VCaP (cell line): ENCODE measurements around the gene SNX21.
A peak's percentile ranks its signal among the peaks of the same experiment; 100 is the strongest.

ENCODE experiments used
- H3K27ac ChIP-seq: fragments of 450-650 bp; 2 replicates; pipeline ENCODE4 v1.5.1; 2017
- TF ChIP-seq, protein P1 (sequence below): fragments of 450-650 bp; conservative IDR thresholded peaks from 2 replicates; pipeline ENCODE4 v1.5.1; 2017; ENCODE audit warnings: mild to moderate bottlenecking, moderate library complexity

SNX21 gene

DNA sequence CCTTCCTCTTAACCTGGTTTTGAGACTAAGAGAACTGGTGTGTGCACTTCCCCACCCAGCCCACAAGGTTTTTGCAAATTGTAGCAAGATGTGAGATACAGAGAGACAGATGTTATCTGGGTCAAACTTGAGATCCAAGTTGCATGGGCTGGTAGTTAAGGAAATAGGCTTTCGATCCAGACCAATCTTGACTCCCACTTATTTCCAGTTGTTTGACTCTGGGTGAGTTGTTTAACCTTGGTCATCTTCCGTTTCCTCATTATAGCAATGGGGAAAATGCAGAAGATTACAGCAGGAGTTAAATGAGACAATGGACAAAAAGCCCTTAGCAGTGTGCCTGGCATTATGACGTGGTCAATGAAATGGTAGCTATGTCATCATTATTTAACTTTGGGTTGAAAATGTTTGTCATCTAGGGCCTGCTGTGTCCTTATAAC is 1.7 kb downstream of the SNX21 start:
- TF ChIP-seq, protein P1, sequence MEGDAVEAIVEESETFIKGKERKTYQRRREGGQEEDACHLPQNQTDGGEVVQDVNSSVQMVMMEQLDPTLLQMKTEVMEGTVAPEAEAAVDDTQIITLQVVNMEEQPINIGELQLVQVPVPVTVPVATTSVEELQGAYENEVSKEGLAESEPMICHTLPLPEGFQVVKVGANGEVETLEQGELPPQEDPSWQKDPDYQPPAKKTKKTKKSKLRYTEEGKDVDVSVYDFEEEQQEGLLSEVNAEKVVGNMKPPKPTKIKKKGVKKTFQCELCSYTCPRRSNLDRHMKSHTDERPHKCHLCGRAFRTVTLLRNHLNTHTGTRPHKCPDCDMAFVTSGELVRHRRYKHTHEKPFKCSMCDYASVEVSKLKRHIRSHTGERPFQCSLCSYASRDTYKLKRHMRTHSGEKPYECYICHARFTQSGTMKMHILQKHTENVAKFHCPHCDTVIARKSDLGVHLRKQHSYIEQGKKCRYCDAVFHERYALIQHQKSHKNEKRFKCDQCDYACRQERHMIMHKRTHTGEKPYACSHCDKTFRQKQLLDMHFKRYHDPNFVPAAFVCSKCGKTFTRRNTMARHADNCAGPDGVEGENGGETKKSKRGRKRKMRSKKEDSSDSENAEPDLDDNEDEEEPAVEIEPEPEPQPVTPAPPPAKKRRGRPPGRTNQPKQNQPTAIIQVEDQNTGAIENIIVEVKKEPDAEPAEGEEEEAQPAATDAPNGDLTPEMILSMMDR: no peak
- H3K27ac ChIP-seq: no peak overlapping the region

DNA sequence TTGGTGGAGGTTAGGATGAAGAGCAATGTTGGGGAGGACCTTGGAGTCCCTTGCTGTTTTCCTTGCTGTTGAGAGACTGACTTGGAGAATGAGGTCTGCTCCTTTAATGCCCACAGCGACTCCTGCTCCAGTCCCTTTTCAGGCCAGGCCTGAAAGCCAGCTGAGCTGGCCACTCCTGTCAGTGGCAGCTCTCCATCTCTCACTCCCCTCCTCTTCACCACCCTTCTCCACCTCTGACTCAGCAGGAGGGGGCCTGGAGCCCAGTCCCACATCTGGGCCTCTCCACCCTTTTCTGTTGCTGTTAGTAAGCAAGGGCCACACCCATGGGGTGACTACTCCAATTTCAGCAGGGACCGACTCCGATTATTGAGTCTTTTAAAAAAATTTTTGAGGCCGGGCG is 2.2 kb downstream of the SNX21 start:
- TF ChIP-seq, protein P1: no peak
- no peak overlapping the region for H3K27ac ChIP-seq

DNA sequence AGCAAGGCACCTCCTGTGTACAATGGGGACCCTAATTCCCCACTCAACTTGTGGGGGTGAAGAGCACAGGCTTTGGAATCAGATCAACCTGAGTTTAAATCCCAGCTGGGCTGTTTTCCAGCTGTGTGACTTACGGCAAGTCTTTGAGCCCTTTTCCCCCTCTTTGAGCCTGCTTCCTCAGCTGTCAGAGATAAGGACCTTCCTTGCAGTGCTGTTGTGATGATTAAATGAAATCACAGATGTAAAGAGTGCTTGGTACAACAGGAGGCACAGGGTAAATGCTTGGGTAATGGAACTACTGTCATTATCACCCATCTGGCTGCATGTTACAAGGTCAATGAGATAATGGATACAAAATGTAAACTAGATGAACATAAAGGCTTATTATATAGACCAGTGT is 3.2 kb downstream of the SNX21 start:
- H3K27ac ChIP-seq: no peak overlapping the region
- TF ChIP-seq, protein P1: no peak

DNA sequence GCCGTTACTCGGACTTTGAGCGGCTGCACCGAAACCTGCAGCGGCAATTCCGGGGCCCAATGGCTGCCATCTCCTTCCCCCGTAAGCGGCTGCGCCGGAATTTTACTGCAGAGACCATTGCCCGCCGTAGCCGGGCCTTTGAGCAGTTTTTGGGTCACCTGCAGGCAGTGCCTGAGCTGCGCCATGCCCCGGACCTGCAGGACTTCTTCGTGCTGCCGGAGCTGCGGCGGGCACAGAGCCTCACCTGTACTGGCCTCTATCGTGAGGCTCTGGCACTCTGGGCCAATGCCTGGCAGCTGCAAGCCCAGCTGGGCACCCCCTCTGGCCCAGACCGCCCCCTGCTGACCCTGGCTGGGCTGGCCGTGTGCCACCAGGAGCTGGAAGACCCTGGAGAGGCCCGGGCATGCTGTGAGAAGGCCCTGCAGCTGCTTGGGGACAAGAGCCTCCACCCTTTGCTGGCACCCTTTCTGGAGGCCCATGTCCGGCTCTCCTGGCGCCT is 7.2 kb downstream of the SNX21 start:
- no peak overlapping the region for H3K27ac ChIP-seq
- TF ChIP-seq, protein P1: no peak

DNA sequence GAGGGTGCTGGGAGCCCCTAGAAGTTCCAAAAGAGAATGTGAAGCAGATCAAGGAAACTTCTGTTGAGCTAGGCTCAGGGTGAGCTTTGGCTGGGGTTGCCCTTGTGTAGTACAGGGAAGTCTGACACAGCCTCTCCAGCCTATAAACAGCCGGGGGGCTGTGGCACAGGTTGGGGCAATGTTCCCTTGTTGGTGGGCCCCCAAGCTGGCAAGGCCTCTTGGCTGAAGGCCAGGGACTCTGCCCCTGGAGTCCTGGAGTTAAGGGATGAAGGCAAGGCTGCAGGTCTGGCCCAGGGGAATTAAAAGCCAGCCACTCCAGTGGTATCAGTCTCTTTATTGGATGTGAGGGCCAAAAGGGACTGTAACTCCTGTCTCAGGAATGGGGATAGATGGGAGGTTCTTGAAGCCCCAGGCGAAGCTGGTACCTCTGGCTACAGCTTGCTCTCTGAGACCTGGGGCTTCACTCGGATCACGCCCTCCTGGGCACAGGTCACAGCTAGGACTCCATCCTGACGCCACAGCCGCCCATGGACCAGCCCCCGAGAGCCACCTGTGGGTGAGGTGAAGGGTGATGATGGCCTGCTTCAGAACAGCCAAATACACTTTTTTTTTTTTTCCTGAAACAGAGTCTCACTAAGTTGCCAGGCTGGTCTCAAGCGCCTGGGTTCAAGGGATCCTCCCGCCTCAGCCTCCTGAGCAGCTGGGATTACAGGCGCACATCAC is 8.0 kb downstream of the SNX21 start:
- no peak overlapping the region for H3K27ac ChIP-seq

DNA sequence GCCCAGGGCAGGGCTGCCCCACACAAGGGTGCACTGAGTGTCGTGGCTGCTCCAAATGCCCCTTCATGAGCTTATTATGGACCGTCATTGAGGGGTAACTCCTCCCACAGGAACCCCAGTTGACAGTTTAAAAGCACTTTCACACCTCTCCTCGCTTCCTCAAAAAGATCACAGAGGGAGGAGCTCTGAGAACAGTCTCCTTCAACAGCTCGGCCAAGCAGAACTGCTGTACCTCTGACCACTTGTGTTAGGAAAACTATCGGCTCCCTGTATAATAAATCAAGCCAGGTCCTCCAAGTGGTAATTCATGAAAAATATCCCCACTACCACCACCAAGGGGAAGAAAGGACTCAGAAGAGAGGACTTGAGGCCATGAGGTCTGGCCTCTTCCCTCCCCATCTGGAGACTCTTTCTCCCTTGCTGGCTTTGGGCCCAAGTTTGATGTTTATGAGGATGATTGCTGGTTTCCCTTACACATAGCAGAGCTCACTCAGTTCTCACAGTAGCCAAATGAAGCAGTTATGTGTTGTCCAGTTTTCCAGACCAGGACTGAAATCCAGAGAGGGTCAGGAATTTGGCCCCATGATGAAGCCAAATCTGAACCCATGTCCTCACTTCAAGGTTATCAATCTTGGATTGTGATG is 8.7 kb downstream of the SNX21 start:
- H3K27ac ChIP-seq: 0 out of 2 replicates have a peak overlapping the region, but pooled peaks have one; percentile 4
- TF ChIP-seq, protein P1: no peak

More for the DNA sequence above, 8.0 kb downstream of the SNX21 start:
- TF ChIP-seq, protein P1: no peak

DNA sequence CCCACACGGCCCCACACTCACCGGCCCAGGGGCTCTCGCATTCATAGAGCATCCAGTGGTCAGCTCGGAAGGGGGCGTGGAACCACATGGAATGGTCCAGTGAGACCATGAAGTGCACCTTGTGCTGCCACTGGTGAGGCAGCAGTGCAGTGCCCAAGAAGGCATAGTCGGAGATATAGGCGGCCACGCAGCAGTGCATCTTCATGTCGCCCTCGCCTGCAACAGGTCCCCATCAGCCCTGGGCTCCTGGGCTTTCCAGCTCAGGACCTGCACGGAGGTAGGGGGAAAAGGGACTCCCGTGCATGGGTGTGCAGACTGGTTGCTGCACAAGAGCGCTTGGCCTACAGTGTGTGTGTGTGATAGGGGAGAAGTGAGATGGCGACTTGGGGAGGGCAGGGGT is 9.9 kb downstream of the SNX21 start:
- no peak overlapping the region for H3K27ac ChIP-seq
- TF ChIP-seq, protein P1: no peak
